PC-3 (cell line): ENCODE results near the gene LRCH1. TPM values are rescaled to one million over a fixed set of nuclear protein-coding genes. Genes with fewer than 3 reads are reported as not detected.

Experiments used
- ATAC-seq: fragments of 200-7000 bp; cut with Tn5 transposase; 2 replicates; pipeline ENCODE4 v1.9.1; 2020; ENCODE audit warnings: mild to moderate bottlenecking, moderate library complexity
- Bru-seq: library from RNA; stranded (reverse); fragments of 400-500 nt; gene quantifications from one replicate; lab custom pipeline; 2021; lab: Mats Ljungman, UMichigan
- BruChase-seq, 2 experiments: library from RNA; stranded (reverse); fragments of 400-500 nt; gene quantifications; one replicate each; lab custom pipeline; 2021; lab: Mats Ljungman, UMichigan
- BruUV-seq: library from RNA; stranded (reverse); fragments of 400-500 nt; replicated peaks from 2 replicates; lab custom pipeline; 2021; lab: Mats Ljungman, UMichigan
- CTCF ChIA-PET: fragments of 300-600 bp; sonication (Branson Sonifier 250); formaldehyde crosslinking; loops from one replicate; lab custom pipeline; 2022; ENCODE audit warnings: antibody characterized with exemption; lab: Charles Lee
- POLR2A ChIA-PET: fragments of 300-600 bp; sonication (Branson Sonifier 250); formaldehyde crosslinking; loops from one replicate; lab custom pipeline; 2022; ENCODE audit warnings: antibody characterized with exemption; ENCODE audit not compliant: unreplicated experiment; lab: Charles Lee
- DNase-seq: peaks from one replicate; pipeline ENCODE4 v3.0.0-alpha.2; 2015
- H2AFZ ChIP-seq: fragments of 300-600 bp; sonication (generic); 2 replicates; pipeline ENCODE4 v1.6.0; 2016; ENCODE audit warnings: antibody characterized with exemption, low read length
- H3F3A ChIP-seq: fragments of 300-600 bp; sonication (generic); one replicate; pipeline ENCODE4 v1.6.0; 2017; ENCODE audit warnings: antibody characterized with exemption, low read length, control low read depth, mild to moderate bottlenecking; ENCODE audit not compliant: unreplicated experiment
- H3K27ac ChIP-seq: fragments of 300-600 bp; sonication (generic); 2 replicates; pipeline ENCODE4 v1.5.1; 2016; ENCODE audit warnings: mild to moderate bottlenecking, low read length
- H3K27me3 ChIP-seq: fragments of 300-600 bp; sonication (generic); 2 replicates; pipeline ENCODE4 v1.6.1; 2016; ENCODE audit warnings: low read length, mixed read lengths
- H3K36me3 ChIP-seq: fragments of 300-600 bp; sonication (generic); 2 replicates; pipeline ENCODE4 v1.6.1; 2016; ENCODE audit warnings: low read depth, mixed run types, low read length, mixed read lengths
- H3K4me1 ChIP-seq: fragments of 300-600 bp; sonication (generic); 2 replicates; pipeline ENCODE4 v1.5.1; 2016; ENCODE audit warnings: low read length; ENCODE audit not compliant: insufficient read depth
- H3K4me2 ChIP-seq: fragments of 300-600 bp; sonication (generic); 2 replicates; pipeline ENCODE4 v1.6.0; 2016; ENCODE audit warnings: low read length
- H3K4me3 ChIP-seq: fragments of 300-600 bp; sonication (generic); 2 replicates; pipeline ENCODE4 v1.5.1; 2016; ENCODE audit warnings: mild to moderate bottlenecking, low read length, mixed read lengths
- H3K79me2 ChIP-seq: fragments of 300-600 bp; sonication (generic); 2 replicates; pipeline ENCODE4 v1.6.1; 2017; ENCODE audit warnings: low read length, mixed read lengths
- H3K9ac ChIP-seq: fragments of 300-600 bp; sonication (generic); 2 replicates; pipeline ENCODE4 v1.6.0; 2016; ENCODE audit warnings: mild to moderate bottlenecking, low read length
- H3K9me2 ChIP-seq: fragments of 300-600 bp; sonication (generic); replicated peaks from 2 replicates; pipeline ENCODE4 v1.6.1; 2016; ENCODE audit warnings: mixed run types, low read length, mixed read lengths
- H3K9me3 ChIP-seq: fragments of 300-600 bp; sonication (generic); 2 replicates; pipeline ENCODE4 v1.6.1; 2016; ENCODE audit warnings: low read length, mixed read lengths
- H4K20me1 ChIP-seq: fragments of 300-600 bp; sonication (generic); 2 replicates; pipeline ENCODE4 v1.6.1; 2016; ENCODE audit warnings: low read length, mixed read lengths
- CTCF ChIP-seq: fragments of 300-600 bp; sonication (generic); conservative IDR thresholded peaks from 2 replicates; pipeline ENCODE4 v1.5.1; 2017; ENCODE audit warnings: antibody characterized with exemption, low read depth, mild to moderate bottlenecking, low read length
- EZH2 ChIP-seq: fragments of 300-600 bp; sonication (generic); IDR thresholded peaks from one replicate; pipeline ENCODE4 v1.6.1; 2017; ENCODE audit warnings: antibody characterized with exemption, mild to moderate bottlenecking, low read length; ENCODE audit not compliant: unreplicated experiment
- EZH2phosphoT487 ChIP-seq: fragments of 300-600 bp; sonication (generic); IDR thresholded peaks from 2 replicates; pipeline ENCODE4 v1.6.1; 2018; ENCODE audit warnings: mild to moderate bottlenecking, antibody characterized with exemption, low read length, borderline replicate concordance
- intact Hi-C: fragments of 100-400 bp; cut with micrococcal nuclease; formaldehyde crosslinking; loops from 2 replicates; pipeline ENCODE4 v1.9.0; 2023
- long read RNA-seq: library from polyadenylated mRNA; unstranded; transcript quantifications from one replicate; pipeline ENCODE4 v2.0.0, GENCODE V29; 2021; ENCODE audit not compliant: unreplicated experiment
- total RNA-seq: library from RNA; depleted of rRNA; stranded (reverse); fragments of >200 nt; gene quantifications from 2 replicates; pipeline ENCODE4 v1.2.3, GENCODE V29; 2014; rRNA removed

LRCH1 gene
- total RNA-seq: 4.3 and 7.8 TPM in 2 replicates
- Bru-seq, nascent RNA: percentile 78 among the genes with signal in this experiment
- BruChase-seq, experiment 1, labeled RNA remaining after a 6-hour chase: percentile 62 among the genes with signal in this experiment
- percentile 68 among the genes with signal in this experiment for BruChase-seq, experiment 2, labeled RNA remaining after a 2-hour chase
- long read RNA-seq, full-length matches to known transcripts: 24 of 38 reads
- long read RNA-seq, partial matches to known transcripts: 7 of 38 reads
- long read RNA-seq, other reads (novel, unspliced or antisense): 7 of 38 reads

GRCh38 chr13:46552889-46553520 is at the start of gene LRCH1:
LRCH1 (plus strand) TSS chr13:46553170; CDS start chr13:46553397, 227 bp downstream.
- Histone ChIP-seq H3K9ac (peak within 1 kb of the TSS; percentile 91), H3K9me2 (no peaks in the 10 kb centered on the region), H3K79me2 (peaks cover 48% of the 10 kb centered on the region), H3K27me3 (no peaks in the 10 kb centered on the region), H3F3A (no peaks in the 10 kb centered on the region), H4K20me1 (peaks cover 11% of the 10 kb centered on the region; the same call in 1 of the 2 replicates), H3K36me3 (no peaks in the 10 kb centered on the region; the same call in 1 of the 2 replicates), H2AFZ (peak within 1 kb of the TSS; percentile 96), H3K27ac (peak within 1 kb of the TSS; percentile 63), H3K4me3 (peak within 1 kb of the TSS; percentile 77), H3K9me3 (no peaks in the 10 kb centered on the region), H3K4me1 (peaks cover 20% of the 10 kb centered on the region), H3K4me2 (peak within 1 kb of the TSS; percentile 95)
- intact Hi-C loops: loop anchor here (5.0 to 10.0 kb wide), 2 partner anchors 49 to 112 kb away; no protein-coding TSS in a partner anchor
- BruUV-seq: no TSS peak
- CTCF ChIA-PET: no interaction called here
- DNase-seq (peak; percentile 70), ATAC-seq (peak; percentile 68)
- POLR2A ChIA-PET: interaction anchor here (0.6 kb wide), 1 partner anchor 24 kb away, joined by 6 read pairs; no protein-coding TSS in a partner anchor
- TF ChIP-seq EZH2 (no peak), CTCF (no peak), EZH2phosphoT487 (no peak)

- Histone ChIP-seq H3K27me3 (no peaks in the 10 kb centered on the region), H3K9me3 (no peaks in the 10 kb centered on the region), H3K4me2 (no peak overlapping the region), H3K9me2 (no peaks in the 10 kb centered on the region), H3K27ac (no peak overlapping the region), H3K4me3 (no peak overlapping the region), H3K36me3 (no peaks in the 10 kb centered on the region), H3K4me1 (no peaks in the 10 kb centered on the region), H3F3A (no peaks in the 10 kb centered on the region), H2AFZ (no peak overlapping the region), H4K20me1 (no peaks in the 10 kb centered on the region), H3K79me2 (no peaks in the 10 kb centered on the region), H3K9ac (no peak overlapping the region)
- CTCF ChIA-PET: no interaction called here
- TF ChIP-seq EZH2phosphoT487: no peak
- no peak for TF ChIP-seq EZH2
- no peak for TF ChIP-seq CTCF
- no TSS peak for BruUV-seq
- intact Hi-C loops: no loop called here
- POLR2A ChIA-PET: no interaction called here
- no peak for DNase-seq
- no peak for ATAC-seq
Measured at GRCh38 chr13:46504036-46504435, 48.9 kb upstream of the LRCH1 start.

GRCh38 chr13:46507981-46508380 is 45.0 kb upstream of the LRCH1 start:
- Histone ChIP-seq H3K4me3 (no peak overlapping the region), H3K4me1 (no peaks in the 10 kb centered on the region), H2AFZ (no peak overlapping the region), H4K20me1 (no peaks in the 10 kb centered on the region), H3K4me2 (no peak overlapping the region), H3K27me3 (no peaks in the 10 kb centered on the region), H3K27ac (no peak overlapping the region), H3K36me3 (no peaks in the 10 kb centered on the region), H3K9me2 (no peaks in the 10 kb centered on the region), H3K9ac (no peak overlapping the region), H3K9me3 (no peaks in the 10 kb centered on the region), H3F3A (no peaks in the 10 kb centered on the region), H3K79me2 (no peaks in the 10 kb centered on the region)
- POLR2A ChIA-PET: no interaction called here
- intact Hi-C loops: no loop called here
- no peak for ATAC-seq
- no TSS peak for BruUV-seq
- no peak for TF ChIP-seq EZH2phosphoT487
- no peak for TF ChIP-seq CTCF
- no peak for TF ChIP-seq EZH2
- CTCF ChIA-PET: no interaction called here
- no peak for DNase-seq
